GM12873 (cell line): ENCODE data around the gene TMEM61.

Experiments
- CTCF ChIP-seq: IDR thresholded peaks from 2 replicates; pipeline ENCODE4 v1.5.1; 2012; ENCODE audit warnings: low read depth, mild to moderate bottlenecking, moderate library complexity, low read length, control low read depth; ENCODE audit not compliant: insufficient read depth; ENCODE audit errors: missing control alignments

The TMEM61 gene

GRCh38 chr1:54944610-54945392 lies 35.6 kb upstream of the TMEM61 start:
- TF ChIP-seq CTCF = peak; percentile 88

GRCh38 chr1:54945393-54945936 lies 35.0 kb upstream of the TMEM61 start:
- no peak for TF ChIP-seq CTCF

- TF ChIP-seq CTCF = no peak
Measured at GRCh38 chr1:54947540-54947939, 32.9 kb upstream of the TMEM61 start.

- no peak for TF ChIP-seq CTCF
Measured at GRCh38 chr1:54949053-54949452, 31.4 kb upstream of the TMEM61 start.

GRCh38 chr1:54950006-54950368 lies 30.4 kb upstream of the TMEM61 start:
- no peak for TF ChIP-seq CTCF

GRCh38 chr1:54950369-54951163 lies 29.9 kb upstream of the TMEM61 start:
- peak; percentile 79 for TF ChIP-seq CTCF

GRCh38 chr1:54951810-54952226 lies 28.6 kb upstream of the TMEM61 start:
- TF ChIP-seq CTCF = no peak
